H1 (cell line): Measurements from ENCODE around the gene FBN3. TPM values are rescaled to one million over a fixed set of nuclear protein-coding genes. Genes with fewer than 3 reads are reported as not detected.
A peak's percentile ranks its signal among the peaks of the same experiment; 100 is the strongest.

Experiments used
- BRCA1 ChIP-seq: IDR thresholded peaks from 2 replicates; pipeline ENCODE4 v1.6.1; 2012; ENCODE audit warnings: low read depth, low read length, improper control_type of control experiment
- SAP30 ChIP-seq: fragments of 300-600 bp; sonication (generic); IDR thresholded peaks from 2 replicates; pipeline ENCODE4 v1.7.1; 2012; ENCODE audit warnings: low read length, moderate library complexity, mild to moderate bottlenecking, inconsistent platforms; ENCODE audit not compliant: insufficient read depth, insufficient replicate concordance
- polyA plus RNA-seq, 7 experiments: library from polyadenylated mRNA; depleted of rRNA in 3 of 7; stranded (reverse) in 5 of 7; unstranded in 2 of 7; fragments of >200 nt in 5 of 7; fragments of 200-250 nt in 2 of 7; gene quantifications; 1 replicate in 5 of 7; 2 replicates in 1 of 7; 4 replicates in 1 of 7; pipeline versions ENCODE4 v1.2.1 to v1.2.3, GENCODE V29; 2011 to 2013; ENCODE audit warnings: missing spikeins in 2 of 7, mixed read lengths in 2 of 7
- total RNA-seq: library from RNA; stranded (reverse); fragmentation: NEBNext Ultra II Directional; extraction: Animal tissue kit (Norgen Biotek cat#: 25700); gene quantifications from 2 replicates; pipeline ENCODE4 v1.2.1, GENCODE V29; 2021
- TF ChIP-seq, protein P1 (sequence below), 3 experiments: IDR thresholded peaks; 1 replicate in 2 of 3; 2 replicates in 1 of 3; pipeline versions ENCODE4 v1.5.1 to v1.6.1; 2011; ENCODE audit warnings: low read length in 3 of 3, mild to moderate bottlenecking in 3 of 3, inconsistent platforms in 2 of 3, low read depth in 1 of 3, moderate library complexity in 1 of 3; ENCODE audit not compliant: insufficient read depth in 1 of 3; ENCODE audit errors: control extremely low read depth in 1 of 3

Gene FBN3
- total and polyA plus RNA-seq, 2 of the 8 experiments (the other 6 are each of a cell fraction or from before 2014, with no cell fraction given), result 37.1 to 38.7 TPM

DNA sequence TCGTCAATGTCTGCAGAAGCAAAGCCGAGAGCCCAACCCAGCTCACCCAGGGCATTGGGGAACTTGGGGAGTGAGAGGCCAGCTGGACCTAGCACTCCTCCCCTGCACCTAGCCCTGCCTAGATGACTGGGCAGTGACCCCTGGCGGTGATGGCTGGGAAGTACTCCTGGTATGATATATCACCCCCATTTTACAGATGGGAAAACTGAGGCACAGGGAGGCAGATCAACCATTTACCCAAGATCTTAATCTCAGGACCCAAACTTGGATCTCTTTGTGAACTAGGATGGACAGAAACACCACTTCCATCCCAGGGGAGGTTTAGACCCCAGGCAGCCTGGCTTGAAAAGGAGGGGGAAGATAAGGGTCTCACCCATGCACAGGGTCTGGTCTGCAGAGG lies 53.3 kb downstream of the FBN3 start (continued):
- TF ChIP-seq, protein P1, sequence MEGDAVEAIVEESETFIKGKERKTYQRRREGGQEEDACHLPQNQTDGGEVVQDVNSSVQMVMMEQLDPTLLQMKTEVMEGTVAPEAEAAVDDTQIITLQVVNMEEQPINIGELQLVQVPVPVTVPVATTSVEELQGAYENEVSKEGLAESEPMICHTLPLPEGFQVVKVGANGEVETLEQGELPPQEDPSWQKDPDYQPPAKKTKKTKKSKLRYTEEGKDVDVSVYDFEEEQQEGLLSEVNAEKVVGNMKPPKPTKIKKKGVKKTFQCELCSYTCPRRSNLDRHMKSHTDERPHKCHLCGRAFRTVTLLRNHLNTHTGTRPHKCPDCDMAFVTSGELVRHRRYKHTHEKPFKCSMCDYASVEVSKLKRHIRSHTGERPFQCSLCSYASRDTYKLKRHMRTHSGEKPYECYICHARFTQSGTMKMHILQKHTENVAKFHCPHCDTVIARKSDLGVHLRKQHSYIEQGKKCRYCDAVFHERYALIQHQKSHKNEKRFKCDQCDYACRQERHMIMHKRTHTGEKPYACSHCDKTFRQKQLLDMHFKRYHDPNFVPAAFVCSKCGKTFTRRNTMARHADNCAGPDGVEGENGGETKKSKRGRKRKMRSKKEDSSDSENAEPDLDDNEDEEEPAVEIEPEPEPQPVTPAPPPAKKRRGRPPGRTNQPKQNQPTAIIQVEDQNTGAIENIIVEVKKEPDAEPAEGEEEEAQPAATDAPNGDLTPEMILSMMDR (IDR thresholded peaks at IDR 0.05; ENCODE audit: control extremely low read depth in 1 of 3, insufficient read depth in 1 of 3, low read depth in 1 of 3, low read length in 3 of 3), result peak; percentile 20 to 34 (median 33)
- no peak for TF ChIP-seq SAP30
- no peak for TF ChIP-seq BRCA1
